ENCODE measurements around the gene KRT35.

KRT35 gene

GRCh38 chr17:41516830-41517283 is 35.9 kb upstream of the KRT35 start:
- Histone ChIP-seq H3K9me3 (ENCODE audit: control insufficient read depth, insufficient read depth, low read depth, low read length) (no peaks in the 10 kb centered on the region), H3K4me1 (ENCODE audit: control insufficient read depth, insufficient read depth, low read length) (peaks cover 40% of the 10 kb centered on the region), H3K36me3 (ENCODE audit: control insufficient read depth in 2 of 2, insufficient read depth in 1 of 2, low read length in 2 of 2) (no peaks in the 10 kb centered on the region), H3K27ac (ENCODE audit: extremely low read depth, low read depth, low read length) (peak overlapping the region; percentile 17; the same call in 1 of the 2 replicates), H3K4me3 (ENCODE audit: low read depth, low read length) (no peak overlapping the region)
- TF ChIP-seq ZNF274 (IDR thresholded peaks at IDR 0.05; ENCODE audit: low read length) (no peak), ZNF274 (tag by site-specific recombination; IDR thresholded peaks at IDR 0.05; ENCODE audit: borderline replicate concordance) (peak; percentile 38; the same call in 1 of the 2 replicates), WT1 (tag by site-specific recombination; IDR thresholded peaks at IDR 0.05) (no peak), KLF8 (tag by site-specific recombination; IDR thresholded peaks at IDR 0.05) (no peak)
- TF ChIP-seq, protein P1, sequence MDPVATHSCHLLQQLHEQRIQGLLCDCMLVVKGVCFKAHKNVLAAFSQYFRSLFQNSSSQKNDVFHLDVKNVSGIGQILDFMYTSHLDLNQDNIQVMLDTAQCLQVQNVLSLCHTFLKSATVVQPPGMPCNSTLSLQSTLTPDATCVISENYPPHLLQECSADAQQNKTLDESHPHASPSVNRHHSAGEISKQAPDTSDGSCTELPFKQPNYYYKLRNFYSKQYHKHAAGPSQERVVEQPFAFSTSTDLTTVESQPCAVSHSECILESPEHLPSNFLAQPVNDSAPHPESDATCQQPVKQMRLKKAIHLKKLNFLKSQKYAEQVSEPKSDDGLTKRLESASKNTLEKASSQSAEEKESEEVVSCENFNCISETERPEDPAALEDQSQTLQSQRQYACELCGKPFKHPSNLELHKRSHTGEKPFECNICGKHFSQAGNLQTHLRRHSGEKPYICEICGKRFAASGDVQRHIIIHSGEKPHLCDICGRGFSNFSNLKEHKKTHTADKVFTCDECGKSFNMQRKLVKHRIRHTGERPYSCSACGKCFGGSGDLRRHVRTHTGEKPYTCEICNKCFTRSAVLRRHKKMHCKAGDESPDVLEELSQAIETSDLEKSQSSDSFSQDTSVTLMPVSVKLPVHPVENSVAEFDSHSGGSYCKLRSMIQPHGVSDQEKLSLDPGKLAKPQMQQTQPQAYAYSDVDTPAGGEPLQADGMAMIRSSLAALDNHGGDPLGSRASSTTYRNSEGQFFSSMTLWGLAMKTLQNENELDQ (tag by site-specific recombination; IDR thresholded peaks at IDR 0.05; ENCODE audit: low read depth): no peak
- ChIA-PET POLR2A (interaction anchor here (0.5 to 0.8 kb wide), 2 partner anchors 11 to 327 kb away, joined by 6 to 7 read pairs; partner anchors contain the start of gene KRT19), CTCF (interaction anchor here (0.7 to 2.0 kb wide), 4 partner anchors 32 to 150 kb away, joined by 4 to 9 read pairs (median 5); no protein-coding TSS in a partner anchor)

GRCh38 chr17:41516147-41516829 is 35.3 kb upstream of the KRT35 start:
- TF ChIP-seq ZNF146 (tag by site-specific recombination; IDR thresholded peaks at IDR 0.05) (no peak), ZBTB8A (tag by site-specific recombination; IDR thresholded peaks at IDR 0.05) (no peak), ZSCAN4 (tag by site-specific recombination; IDR thresholded peaks at IDR 0.05) (no peak), ZNF654 (tag by site-specific recombination; IDR thresholded peaks at IDR 0.05; ENCODE audit: low read depth) (no peak), ZNF768 (tag by site-specific recombination; IDR thresholded peaks at IDR 0.05) (no peak), ZNF701 (tag by site-specific recombination; IDR thresholded peaks at IDR 0.05) (no peak), GLIS2 (tag by site-specific recombination; IDR thresholded peaks at IDR 0.05) (no peak), ZNF350 (tag by site-specific recombination; IDR thresholded peaks at IDR 0.05) (no peak), TCF7L2 (IDR thresholded peaks at IDR 0.05; ENCODE audit: borderline replicate concordance, low read depth, low read length) (no peak), ZBTB17 (tag by site-specific recombination; IDR thresholded peaks at IDR 0.05) (no peak), ZNF324 (tag by site-specific recombination; IDR thresholded peaks at IDR 0.05) (no peak), ZNF621 (tag by site-specific recombination; IDR thresholded peaks at IDR 0.05) (no peak), ZNF404 (tag by site-specific recombination; IDR thresholded peaks at IDR 0.05) (no peak), GLI2 (tag by site-specific recombination; IDR thresholded peaks at IDR 0.05; ENCODE audit: borderline replicate concordance, low read depth) (no peak), ZNF677 (tag by site-specific recombination; IDR thresholded peaks at IDR 0.05) (no peak), MYNN (tag by site-specific recombination; IDR thresholded peaks at IDR 0.05; ENCODE audit: borderline replicate concordance) (no peak), ZNF521 (tag by site-specific recombination; IDR thresholded peaks at IDR 0.05) (no peak), ZNF394 (tag by site-specific recombination; IDR thresholded peaks at IDR 0.05; ENCODE audit: borderline replicate concordance) (no peak)
- TF ChIP-seq, protein P2, sequence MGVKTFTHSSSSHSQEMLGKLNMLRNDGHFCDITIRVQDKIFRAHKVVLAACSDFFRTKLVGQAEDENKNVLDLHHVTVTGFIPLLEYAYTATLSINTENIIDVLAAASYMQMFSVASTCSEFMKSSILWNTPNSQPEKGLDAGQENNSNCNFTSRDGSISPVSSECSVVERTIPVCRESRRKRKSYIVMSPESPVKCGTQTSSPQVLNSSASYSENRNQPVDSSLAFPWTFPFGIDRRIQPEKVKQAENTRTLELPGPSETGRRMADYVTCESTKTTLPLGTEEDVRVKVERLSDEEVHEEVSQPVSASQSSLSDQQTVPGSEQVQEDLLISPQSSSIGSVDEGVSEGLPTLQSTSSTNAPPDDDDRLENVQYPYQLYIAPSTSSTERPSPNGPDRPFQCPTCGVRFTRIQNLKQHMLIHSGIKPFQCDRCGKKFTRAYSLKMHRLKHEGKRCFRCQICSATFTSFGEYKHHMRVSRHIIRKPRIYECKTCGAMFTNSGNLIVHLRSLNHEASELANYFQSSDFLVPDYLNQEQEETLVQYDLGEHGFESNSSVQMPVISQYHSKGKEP (tag by site-specific recombination; IDR thresholded peaks at IDR 0.05): no peak
- TF ChIP-seq, protein P3, sequence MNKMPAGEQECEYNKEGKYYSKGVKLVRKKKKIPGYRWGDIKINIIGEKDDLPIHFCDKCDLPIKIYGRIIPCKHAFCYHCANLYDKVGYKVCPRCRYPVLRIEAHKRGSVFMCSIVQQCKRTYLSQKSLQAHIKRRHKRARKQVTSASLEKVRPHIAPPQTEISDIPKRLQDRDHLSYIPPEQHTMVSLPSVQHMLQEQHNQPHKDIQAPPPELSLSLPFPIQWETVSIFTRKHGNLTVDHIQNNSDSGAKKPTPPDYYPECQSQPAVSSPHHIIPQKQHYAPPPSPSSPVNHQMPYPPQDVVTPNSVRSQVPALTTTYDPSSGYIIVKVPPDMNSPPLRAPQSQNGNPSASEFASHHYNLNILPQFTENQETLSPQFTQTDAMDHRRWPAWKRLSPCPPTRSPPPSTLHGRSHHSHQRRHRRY (tag by site-specific recombination; IDR thresholded peaks at IDR 0.05): no peak
- ChIA-PET POLR2A (interaction anchor here (0.5 to 0.8 kb wide), 2 partner anchors 12 to 328 kb away, joined by 6 to 7 read pairs; partner anchors contain the start of gene KRT19), CTCF (interaction anchor here (0.7 to 2.0 kb wide), 6 partner anchors 21 to 151 kb away, joined by 4 to 10 read pairs (median 6); no protein-coding TSS in a partner anchor)
- H3K4me3 ChIP-seq (ENCODE audit: low read depth, low read length): no peak overlapping the region
- H3K4me1 ChIP-seq (ENCODE audit: control insufficient read depth, insufficient read depth, low read length): peaks cover 44% of the 10 kb centered on the region
- H3K36me3 ChIP-seq (ENCODE audit: control insufficient read depth in 2 of 2, insufficient read depth in 1 of 2, low read length in 2 of 2): no peaks in the 10 kb centered on the region
- peak overlapping the region; percentile 17; the same call in 1 of the 2 replicates for H3K27ac ChIP-seq (ENCODE audit: extremely low read depth, low read depth, low read length)
- H3K9me3 ChIP-seq (ENCODE audit: control insufficient read depth, insufficient read depth, low read depth, low read length): no peaks in the 10 kb centered on the region
